ENCODE measurements around the gene ZNF438.
"Not testable (repeated sequence)": the region's sequence is repeated elsewhere in the genome, so short reads cannot be mapped to it uniquely, and the experiment has no call there.

The ZNF438 gene

GRCh38 chr10:31064348-31064747, 32.7 kb upstream of the ZNF438 start:
- in situ Hi-C loops (cut with MboI; ENCODE audit: low sequenced_read_pairs, unreplicated experiment) = no loop called here
- no peak for TF ChIP-seq CTCF (IDR thresholded peaks at IDR 0.05; ENCODE audit: borderline replicate concordance, control extremely low read depth, extremely low read depth, insufficient read depth, missing control alignments)
- DNase-seq (ENCODE audit: low spot score) = no peak

GRCh38 chr10:31063841-31064240, 32.2 kb upstream of the ZNF438 start:
- no peak for DNase-seq (ENCODE audit: low spot score)
- no peak for TF ChIP-seq CTCF (IDR thresholded peaks at IDR 0.05; ENCODE audit: borderline replicate concordance, control extremely low read depth, extremely low read depth, insufficient read depth, missing control alignments)
- in situ Hi-C loops (cut with MboI; ENCODE audit: low sequenced_read_pairs, unreplicated experiment) = no loop called here

- no peak for TF ChIP-seq CTCF (IDR thresholded peaks at IDR 0.05; ENCODE audit: borderline replicate concordance, control extremely low read depth, extremely low read depth, insufficient read depth, missing control alignments)
- DNase-seq (ENCODE audit: low spot score) = no peak
- in situ Hi-C loops (cut with MboI; ENCODE audit: low sequenced_read_pairs, unreplicated experiment) = no loop called here
These were observed 31.2 kb upstream of the ZNF438 start for GRCh38 chr10:31062856-31063255.

- TF ChIP-seq CTCF (IDR thresholded peaks at IDR 0.05; ENCODE audit: borderline replicate concordance, control extremely low read depth, extremely low read depth, insufficient read depth, missing control alignments) = no peak
- DNase-seq (ENCODE audit: low spot score) = no peak
- in situ Hi-C loops (cut with MboI; ENCODE audit: low sequenced_read_pairs, unreplicated experiment) = no loop called here
These were observed 30.3 kb upstream of the ZNF438 start for GRCh38 chr10:31061941-31062340.

- in situ Hi-C loops (cut with MboI; ENCODE audit: low sequenced_read_pairs, unreplicated experiment) = no loop called here
- DNase-seq (ENCODE audit: low spot score) = no peak
- no peak for TF ChIP-seq CTCF (IDR thresholded peaks at IDR 0.05; ENCODE audit: borderline replicate concordance, control extremely low read depth, extremely low read depth, insufficient read depth, missing control alignments)
These were observed 27.4 kb upstream of the ZNF438 start for GRCh38 chr10:31058795-31059703.

- in situ Hi-C loops (cut with MboI; ENCODE audit: low sequenced_read_pairs, unreplicated experiment); DNase-seq (ENCODE audit: low spot score): not testable (repeated sequence)
These were observed 25.0 kb upstream of the ZNF438 start for GRCh38 chr10:31056678-31057077.

- in situ Hi-C loops (cut with MboI; ENCODE audit: low sequenced_read_pairs, unreplicated experiment) = no loop called here
- DNase-seq (ENCODE audit: low spot score) = no peak
- TF ChIP-seq CTCF (IDR thresholded peaks at IDR 0.05; ENCODE audit: borderline replicate concordance, control extremely low read depth, extremely low read depth, insufficient read depth, missing control alignments) = no peak
These were observed 24.0 kb upstream of the ZNF438 start for GRCh38 chr10:31055573-31056251.
